AG09309 (cell line): Measurements from ENCODE around the gene KIR2DL1.
"Not testable (repeated sequence)": the region's sequence is repeated elsewhere in the genome, so short reads cannot be mapped to it uniquely, and the experiment has no call there.

ENCODE experiments used
- DNase-seq: peaks from one replicate; pipeline ENCODE4 v3.0.0-alpha.2; 2010; ENCODE audit warnings: low read depth
- H3K4me3 ChIP-seq: 2 replicates; pipeline ENCODE4 v1.5.1; 2011; ENCODE audit warnings: mild to moderate bottlenecking, low read depth, low read length, moderate library complexity; ENCODE audit not compliant: control insufficient read depth
- CTCF ChIP-seq: IDR thresholded peaks from 2 replicates; pipeline ENCODE4 v1.5.1; 2011; ENCODE audit warnings: mild to moderate bottlenecking, low read depth, low read length, inconsistent platforms; ENCODE audit not compliant: insufficient read depth, control insufficient read depth; ENCODE audit errors: missing control alignments

KIR2DL1 gene

DNA sequence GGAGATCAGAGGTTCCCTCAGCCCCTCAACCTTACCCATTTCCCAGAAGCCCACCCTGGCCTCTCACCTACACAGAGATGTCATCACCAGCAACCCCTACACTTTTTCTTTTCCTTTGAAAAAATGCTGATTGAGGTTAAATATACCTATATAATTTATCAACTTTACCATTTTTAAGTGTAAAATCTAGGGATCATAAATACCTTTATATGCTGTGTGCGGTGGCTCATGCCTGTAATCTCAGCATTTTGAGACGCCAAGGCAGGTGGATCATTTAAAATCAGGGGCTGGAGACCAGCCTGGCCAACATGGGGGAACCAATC lies 36.9 kb downstream of the KIR2DL1 start:
- no peak overlapping the region for H3K4me3 ChIP-seq
- TF ChIP-seq CTCF = no peak
- no peak for DNase-seq

DNA sequence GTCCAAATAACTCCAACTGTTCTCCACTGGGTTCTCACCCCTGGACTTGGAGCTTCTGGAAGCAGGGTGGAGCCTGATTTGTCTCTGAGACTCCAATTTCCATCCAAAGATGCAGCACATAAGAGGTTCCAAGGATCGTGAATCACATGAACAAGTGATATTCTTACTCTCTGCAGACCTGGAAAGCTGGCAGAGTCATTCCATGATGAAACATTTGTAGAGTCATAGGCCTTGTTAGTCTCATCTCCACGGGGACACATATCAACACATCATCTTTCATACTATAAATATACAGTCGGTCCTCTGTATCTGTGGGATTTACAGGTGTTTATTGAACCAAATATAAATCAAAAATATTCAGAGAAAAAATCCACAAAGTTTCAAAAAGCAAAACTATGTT lies 45.0 kb downstream of the KIR2DL1 start:
- not testable (repeated sequence) for DNase-seq, H3K4me3 ChIP-seq

DNA sequence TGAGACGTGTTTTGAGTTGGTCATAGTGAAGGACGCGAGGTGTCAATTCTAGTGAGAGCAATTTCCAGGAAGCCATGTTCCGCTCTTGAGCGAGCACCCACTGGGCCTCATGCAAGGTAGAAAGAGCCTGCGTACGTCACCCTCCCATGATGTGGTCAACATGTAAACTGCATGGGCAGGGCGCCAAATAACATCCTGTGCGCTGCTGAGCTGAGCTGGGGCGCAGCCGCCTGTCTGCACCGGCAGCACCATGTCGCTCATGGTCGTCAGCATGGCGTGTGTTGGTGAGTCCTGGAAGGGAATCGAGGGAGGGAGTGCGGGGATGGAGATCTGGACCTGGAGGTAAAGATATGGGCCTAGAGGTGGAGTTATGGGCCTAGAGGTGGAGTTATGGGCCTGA lies 46.7 kb downstream of the KIR2DL1 start, which contains the start of gene KIR3DL1:
Gene KIR3DL1 (plus strand): TSS at position 218 of the 400 bp plus-strand sequence.
- not testable (repeated sequence) for DNase-seq, H3K4me3 ChIP-seq

GRCh38 chr19:54817670-54818536 lies 48.3 kb downstream of the KIR2DL1 start:
- no peak for DNase-seq
- TF ChIP-seq CTCF = no peak

DNA sequence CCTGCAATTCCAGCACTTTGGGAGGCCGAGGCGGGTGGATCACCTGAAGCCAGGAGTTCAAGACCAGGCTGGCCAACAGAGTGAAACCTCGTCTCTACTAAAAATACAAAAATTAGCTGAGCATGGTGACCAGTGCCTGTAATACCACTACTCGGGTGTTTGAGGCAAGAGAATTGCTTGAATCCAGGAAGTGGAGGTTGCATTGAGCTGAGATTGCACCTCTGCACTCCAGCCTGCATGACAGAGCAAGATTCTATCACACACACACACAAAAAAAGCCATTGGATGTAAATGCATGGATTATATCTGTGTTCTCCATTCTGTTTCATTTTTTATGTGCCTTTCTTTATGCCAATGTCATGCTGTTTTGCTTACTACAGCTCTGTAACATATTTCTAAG lies 54.8 kb downstream of the KIR2DL1 start:
- H3K4me3 ChIP-seq, DNase-seq: not testable (repeated sequence)

More at GRCh38 chr19:54817670-54818536, 48.3 kb downstream of the KIR2DL1 start:
- H3K4me3 ChIP-seq = no peak overlapping the region

DNA sequence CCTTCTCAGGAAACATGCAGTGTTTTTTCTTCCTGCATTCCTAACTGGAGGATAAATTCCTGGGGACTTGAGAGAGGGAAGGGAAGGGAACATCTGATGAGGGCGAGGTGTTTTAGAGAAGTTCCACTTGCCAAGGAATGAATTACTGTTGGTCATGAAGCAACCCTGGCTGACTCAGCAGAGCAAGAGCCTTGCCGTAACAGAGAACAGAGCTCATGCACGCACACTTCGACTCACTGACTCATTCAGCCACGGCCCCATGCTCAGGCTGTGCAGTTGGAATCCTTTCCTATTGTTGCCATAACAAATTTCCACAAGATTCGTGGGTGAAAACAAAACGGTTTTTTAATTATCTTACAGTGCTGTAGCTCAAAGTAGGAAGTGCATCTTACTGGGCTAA lies 55.7 kb downstream of the KIR2DL1 start:
- DNase-seq, H3K4me3 ChIP-seq: not testable (repeated sequence)

GRCh38 chr19:54828064-54828463 lies 58.5 kb downstream of the KIR2DL1 start:
- DNase-seq = not testable (repeated sequence)

GRCh38 chr19:54832496-54832895 lies 62.9 kb downstream of the KIR2DL1 start, which contains the start of gene KIR2DS4:
Gene KIR2DS4, plus strand, starts transcription at chr19:54832676.
- not testable (repeated sequence) for H3K4me3 ChIP-seq, DNase-seq

More at GRCh38 chr19:54828064-54828463, 58.5 kb downstream of the KIR2DL1 start:
- not testable (repeated sequence) for H3K4me3 ChIP-seq
